OCI-LY3 (cell line): ENCODE results near the gene KRT81.
"Not testable (repeated sequence)": the region's sequence is repeated elsewhere in the genome, so short reads cannot be mapped to it uniquely, and the experiment has no call there.

Source experiments
- EZH2phosphoT487 ChIP-seq: fragments of 200-600 bp; shearing (Covaris generic); IDR thresholded peaks from 2 replicates; pipeline ENCODE4 v1.6.1; 2018; ENCODE audit warnings: antibody characterized with exemption, mixed run types, low read depth
- TF ChIP-seq, protein P1 (sequence below): fragments of 200-600, 300-600 bp; sonication (generic); IDR thresholded peaks from 2 replicates; pipeline ENCODE4 v1.5.1; 2014; ENCODE audit warnings: antibody characterized with exemption, low read length, low read depth

DNA sequence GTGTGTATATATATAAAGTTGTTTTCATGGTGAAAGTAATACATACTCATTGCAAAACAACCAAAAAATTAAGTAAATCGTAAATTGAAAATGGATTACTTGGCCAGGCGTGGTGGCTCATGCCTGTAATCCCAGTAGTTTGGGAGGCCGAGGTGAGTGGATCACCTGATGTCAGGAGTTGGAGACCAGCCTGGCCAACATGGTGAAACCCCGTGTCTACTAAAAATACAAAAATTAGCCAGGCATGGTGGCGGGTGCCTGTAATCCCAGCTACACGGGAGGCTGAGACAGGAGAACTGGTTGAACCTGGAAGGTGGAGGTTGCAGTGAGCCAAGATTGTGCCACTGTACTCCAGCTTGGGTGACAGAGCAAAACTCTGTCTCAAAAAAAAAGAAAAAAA is 51.1 kb downstream of the KRT81 start:
- TF ChIP-seq, protein P1, sequence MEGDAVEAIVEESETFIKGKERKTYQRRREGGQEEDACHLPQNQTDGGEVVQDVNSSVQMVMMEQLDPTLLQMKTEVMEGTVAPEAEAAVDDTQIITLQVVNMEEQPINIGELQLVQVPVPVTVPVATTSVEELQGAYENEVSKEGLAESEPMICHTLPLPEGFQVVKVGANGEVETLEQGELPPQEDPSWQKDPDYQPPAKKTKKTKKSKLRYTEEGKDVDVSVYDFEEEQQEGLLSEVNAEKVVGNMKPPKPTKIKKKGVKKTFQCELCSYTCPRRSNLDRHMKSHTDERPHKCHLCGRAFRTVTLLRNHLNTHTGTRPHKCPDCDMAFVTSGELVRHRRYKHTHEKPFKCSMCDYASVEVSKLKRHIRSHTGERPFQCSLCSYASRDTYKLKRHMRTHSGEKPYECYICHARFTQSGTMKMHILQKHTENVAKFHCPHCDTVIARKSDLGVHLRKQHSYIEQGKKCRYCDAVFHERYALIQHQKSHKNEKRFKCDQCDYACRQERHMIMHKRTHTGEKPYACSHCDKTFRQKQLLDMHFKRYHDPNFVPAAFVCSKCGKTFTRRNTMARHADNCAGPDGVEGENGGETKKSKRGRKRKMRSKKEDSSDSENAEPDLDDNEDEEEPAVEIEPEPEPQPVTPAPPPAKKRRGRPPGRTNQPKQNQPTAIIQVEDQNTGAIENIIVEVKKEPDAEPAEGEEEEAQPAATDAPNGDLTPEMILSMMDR = not testable (repeated sequence)
- not testable (repeated sequence) for TF ChIP-seq EZH2phosphoT487
